GM18867 (cell line): Measurements from ENCODE around the gene CLDN6.

Experiments
- ATAC-seq: cut with Tn5 transposase; IDR thresholded peaks from one replicate; pipeline ENCODE4 v1.9.1; 2021; ENCODE audit warnings: mild to moderate bottlenecking, moderate library complexity; ENCODE audit not compliant: unreplicated experiment

Gene CLDN6

GRCh38 chr16:3015865-3016521 lies 2.0 kb downstream of the CLDN6 start:
- ATAC-seq: no peak

GRCh38 chr16:3014971-3015370 lies 3.0 kb downstream of the CLDN6 start:
- no peak for ATAC-seq

GRCh38 chr16:3013998-3014690 lies 3.8 kb downstream of the CLDN6 start:
- ATAC-seq: no peak

GRCh38 chr16:3013491-3013951 lies 4.5 kb downstream of the CLDN6 start:
- no peak for ATAC-seq

- no peak for ATAC-seq
Measured at GRCh38 chr16:3012828-3013420, 5.1 kb downstream of the CLDN6 start, which contains the start of gene CLDN9. TSS of gene CLDN9 (plus strand) at chr16:3012923. CDS start at chr16:3013363, 440 bp downstream.

- ATAC-seq: no peak
Measured at GRCh38 chr16:3012246-3012645, 5.7 kb downstream of the CLDN6 start.

GRCh38 chr16:3010510-3010909 lies 7.5 kb downstream of the CLDN6 start:
- no peak for ATAC-seq

GRCh38 chr16:3009568-3010390 lies 8.2 kb downstream of the CLDN6 start:
- no peak for ATAC-seq

GRCh38 chr16:3008690-3009037 lies 9.3 kb downstream of the CLDN6 start:
- ATAC-seq: no peak

GRCh38 chr16:3007957-3008689 lies 9.9 kb downstream of the CLDN6 start:
- no peak for ATAC-seq

- no peak for ATAC-seq
Measured at GRCh38 chr16:3007059-3007956, 10.7 kb downstream of the CLDN6 start.

GRCh38 chr16:3004781-3005284 lies 13.2 kb downstream of the CLDN6 start:
- ATAC-seq: no peak

- peak; percentile 11 for ATAC-seq
Measured at GRCh38 chr16:3004319-3004718, 13.7 kb downstream of the CLDN6 start.

- peak; percentile 94 for ATAC-seq
Measured at GRCh38 chr16:3003582-3004270, 14.3 kb downstream of the CLDN6 start.

GRCh38 chr16:3001316-3001715 lies 16.7 kb downstream of the CLDN6 start:
- no peak for ATAC-seq

- no peak for ATAC-seq
Measured at GRCh38 chr16:3000540-3000939, 17.4 kb downstream of the CLDN6 start.

GRCh38 chr16:2999929-3000328 lies 18.1 kb downstream of the CLDN6 start:
- ATAC-seq: no peak

GRCh38 chr16:2996298-2996697 lies 21.7 kb downstream of the CLDN6 start:
- no peak for ATAC-seq
